NCI-H2029 (cell line): ENCODE measurements around the gene RAB4B.
"Not testable (repeated sequence)": the region's sequence is repeated elsewhere in the genome, so short reads cannot be mapped to it uniquely, and the experiment has no call there.

ENCODE experiments used
- DNase-seq: peaks from one replicate; lab custom pipeline; 2025; lab: John Stamatoyannopoulos, UW

Gene RAB4B

DNA sequence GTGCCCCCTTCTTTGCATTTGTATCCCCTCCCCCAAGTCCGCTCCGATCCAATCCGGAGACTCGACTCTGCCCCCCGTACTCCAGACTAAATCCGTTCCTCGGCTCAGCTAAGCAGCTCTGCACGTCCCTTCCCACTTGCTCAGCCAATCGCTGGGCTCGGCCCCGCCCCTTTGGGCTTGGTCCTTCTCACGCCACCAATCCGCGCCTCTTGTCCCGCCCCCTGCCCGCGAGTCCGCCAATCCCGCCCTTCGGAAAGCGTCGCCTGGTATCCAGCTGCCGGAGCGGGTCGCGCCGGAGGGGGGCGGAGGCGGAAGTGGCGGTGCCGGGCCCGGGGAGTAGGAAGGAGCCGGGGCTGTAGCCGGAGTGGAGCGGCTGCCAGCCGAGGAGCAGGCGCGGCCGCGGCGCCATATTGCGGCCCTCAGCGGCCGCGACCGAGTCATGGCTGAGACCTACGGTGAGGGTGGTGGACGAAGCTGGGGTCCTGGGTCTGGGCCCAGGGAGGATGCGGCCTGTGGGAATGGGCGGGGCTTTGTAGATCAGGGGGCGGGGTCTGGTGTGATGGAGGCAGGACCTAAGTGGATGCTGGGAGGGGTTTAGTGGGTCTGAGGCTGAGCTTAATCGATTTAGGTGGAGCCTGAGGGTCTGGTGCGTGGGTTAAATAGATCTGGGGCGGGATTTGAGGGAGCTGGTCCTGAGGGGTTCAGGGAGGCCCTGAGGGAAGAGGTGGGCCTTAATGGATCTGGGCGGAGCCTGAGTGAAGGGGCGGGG lies at the start of gene RAB4B:
Gene RAB4B (plus strand): TSS at position 311 of the 769 bp plus-strand sequence. CDS start 129 bp downstream, at position 440.
- peak; percentile 99 for DNase-seq

DNA sequence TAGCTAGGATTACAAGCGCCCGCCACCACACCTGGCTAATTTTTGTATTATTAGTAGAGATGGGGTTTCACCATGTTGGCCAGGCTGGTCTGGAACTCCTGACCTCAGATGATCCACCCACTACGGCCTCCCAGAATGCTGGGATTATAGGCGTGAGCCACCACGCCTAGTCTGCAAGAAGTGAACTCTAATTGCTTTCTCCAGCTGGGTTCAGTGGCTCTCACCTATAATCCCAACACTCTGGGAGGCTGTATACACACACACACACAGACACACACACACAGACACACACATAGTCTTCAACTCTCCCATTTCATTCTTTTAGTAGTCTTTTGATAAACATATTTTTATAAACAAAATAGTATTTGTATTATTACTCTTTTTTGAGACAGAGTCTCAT lies 48.0 kb upstream of the RAB4B start:
- not testable (repeated sequence) for DNase-seq

DNA sequence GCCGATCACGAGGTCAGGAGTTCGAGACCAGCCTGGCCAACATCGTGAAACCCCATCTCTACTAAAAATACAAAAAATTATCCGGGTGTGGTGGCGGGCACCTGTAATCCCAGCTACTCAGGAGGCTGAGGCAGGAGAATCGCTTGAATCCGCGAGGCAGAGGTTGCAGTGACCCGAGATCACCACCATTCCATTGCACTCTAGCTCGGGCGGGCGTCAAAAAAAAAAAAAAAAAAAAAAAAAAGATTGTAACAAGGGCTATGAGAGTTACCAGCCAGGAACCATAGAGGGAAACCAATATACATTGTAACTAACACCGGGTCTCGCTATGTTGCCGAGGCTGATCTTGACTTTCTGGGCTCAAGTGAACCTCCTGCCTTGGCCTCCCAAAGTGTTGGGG lies 45.7 kb upstream of the RAB4B start:
- DNase-seq: not testable (repeated sequence)

- no peak for DNase-seq
Measured at GRCh38 chr19:40733149-40733548, 44.9 kb upstream of the RAB4B start.

- no peak for DNase-seq
Measured at GRCh38 chr19:40735013-40735771, 42.9 kb upstream of the RAB4B start.

DNA sequence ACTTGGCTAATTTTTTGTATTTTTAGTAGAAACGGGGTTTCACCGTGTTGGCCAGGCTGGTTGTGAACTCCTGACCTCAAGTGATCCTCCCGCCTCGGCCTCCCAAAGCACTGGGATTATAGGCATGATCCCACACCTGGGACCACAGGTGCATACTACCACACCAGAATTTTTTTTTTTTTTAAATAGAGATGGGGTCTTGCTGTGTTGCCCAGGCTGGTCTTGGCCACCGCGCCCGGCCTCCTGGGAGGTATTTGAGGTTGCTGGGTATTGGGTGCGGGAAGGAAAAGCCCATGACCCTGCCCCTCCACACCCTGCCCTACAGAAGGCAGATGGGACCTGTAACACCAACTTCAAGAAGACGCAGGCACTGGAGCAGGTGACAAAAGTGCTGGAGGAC lies 41.4 kb upstream of the RAB4B start:
- DNase-seq: no peak

- DNase-seq: no peak
Measured at GRCh38 chr19:40737102-40737644, 40.9 kb upstream of the RAB4B start.

GRCh38 chr19:40739030-40739839 lies 38.8 kb upstream of the RAB4B start:
- no peak for DNase-seq

DNA sequence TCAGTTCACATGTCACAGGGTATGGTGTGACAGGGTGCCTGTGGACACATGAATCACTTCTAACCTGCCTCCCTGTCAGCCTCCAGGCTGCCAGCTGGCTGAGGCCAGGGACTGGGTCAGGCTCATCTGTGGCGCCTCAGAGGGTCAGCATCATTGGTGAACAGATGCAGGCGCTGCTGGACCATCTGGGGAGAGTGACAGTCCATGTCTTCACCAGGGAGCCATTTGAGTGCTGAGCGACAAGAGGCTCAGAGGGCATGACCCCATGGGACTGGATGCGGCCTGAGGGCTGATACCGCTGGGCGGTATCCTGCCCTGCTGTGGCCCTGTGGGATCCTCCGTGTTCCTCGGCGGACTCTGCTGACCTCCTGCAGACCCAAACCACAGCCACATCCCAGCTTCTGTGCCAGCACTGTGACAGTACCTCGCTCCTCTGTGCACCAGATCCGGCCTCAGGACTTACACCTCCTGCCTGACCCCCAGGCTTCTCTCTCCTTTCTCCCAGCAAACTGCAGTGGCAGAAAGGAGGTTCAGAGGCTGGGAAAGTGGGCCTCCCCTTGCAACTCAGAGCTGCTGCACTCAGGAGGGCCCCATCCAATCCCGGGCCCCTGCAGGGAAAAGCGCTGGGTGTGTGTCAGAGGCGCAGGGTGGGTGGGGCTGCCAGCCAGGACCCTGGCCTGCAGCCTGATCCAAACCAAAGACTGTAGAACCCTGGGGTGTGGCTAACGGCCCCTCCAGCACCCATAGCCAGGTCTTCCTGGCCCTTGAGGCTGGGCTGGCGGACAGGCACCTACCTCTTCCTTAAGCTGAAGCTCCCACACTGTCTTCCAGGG lies 38.0 kb upstream of the RAB4B start:
- no peak for DNase-seq

DNA sequence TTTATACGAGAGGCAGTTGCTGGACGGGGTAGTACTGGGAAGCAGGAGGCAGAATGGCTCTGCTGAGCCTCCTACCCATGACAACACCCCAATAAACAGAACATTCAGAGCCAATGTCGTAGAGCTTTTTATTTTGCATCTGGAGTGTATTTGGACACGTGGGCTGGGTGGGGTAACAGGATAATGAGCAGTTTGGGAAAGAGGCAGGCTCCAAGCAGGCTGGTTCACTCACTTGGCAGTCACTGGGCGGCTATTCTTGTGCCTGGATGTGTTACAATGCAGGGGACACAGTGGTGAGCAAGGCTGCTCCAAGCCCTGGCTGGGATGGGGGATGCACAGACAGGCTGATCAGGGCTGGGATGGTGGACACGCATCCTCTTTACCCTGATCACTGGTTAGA lies 37.3 kb upstream of the RAB4B start:
- DNase-seq: no peak

DNA sequence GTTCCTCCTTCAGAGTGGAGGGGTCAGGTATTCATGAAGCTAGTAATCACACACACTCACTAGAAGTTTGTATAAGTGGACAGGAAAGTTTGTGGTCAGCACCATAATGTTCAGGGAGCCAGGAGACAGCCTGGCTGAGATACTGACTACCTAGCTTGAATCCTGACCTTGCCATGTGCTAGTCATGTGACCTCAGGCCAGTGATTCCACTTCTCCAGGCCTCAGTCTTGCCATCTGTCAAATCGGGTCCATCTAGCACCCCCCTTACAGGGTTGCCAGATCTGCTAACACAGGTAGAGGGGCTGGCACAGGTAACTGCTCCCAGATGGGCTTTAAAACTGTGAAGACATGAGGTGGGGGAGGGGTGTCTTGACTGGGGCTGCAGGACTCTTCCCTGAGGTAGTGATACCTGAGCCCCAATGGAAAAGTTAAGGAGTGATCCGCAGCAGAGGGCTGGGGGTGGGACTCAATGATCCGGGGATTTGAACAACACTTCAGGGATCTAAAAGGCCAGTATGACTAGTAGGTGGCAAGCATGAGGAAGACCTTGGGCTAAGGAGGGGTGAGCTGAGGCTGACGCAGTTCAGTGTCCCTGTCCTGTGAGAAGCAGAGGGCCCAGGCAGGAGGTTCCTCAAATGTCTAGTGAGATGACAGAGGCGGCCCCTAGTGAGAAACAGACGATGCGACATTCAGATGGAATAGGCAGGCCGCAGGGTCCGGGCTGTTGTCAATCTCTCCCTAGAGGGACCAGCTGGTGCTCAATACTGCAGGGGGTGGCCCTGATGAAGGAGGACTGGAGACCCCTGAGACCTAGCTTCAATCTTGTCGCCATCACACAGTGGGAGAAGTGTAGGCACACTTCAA lies 36.3 kb upstream of the RAB4B start:
- DNase-seq: no peak

DNA sequence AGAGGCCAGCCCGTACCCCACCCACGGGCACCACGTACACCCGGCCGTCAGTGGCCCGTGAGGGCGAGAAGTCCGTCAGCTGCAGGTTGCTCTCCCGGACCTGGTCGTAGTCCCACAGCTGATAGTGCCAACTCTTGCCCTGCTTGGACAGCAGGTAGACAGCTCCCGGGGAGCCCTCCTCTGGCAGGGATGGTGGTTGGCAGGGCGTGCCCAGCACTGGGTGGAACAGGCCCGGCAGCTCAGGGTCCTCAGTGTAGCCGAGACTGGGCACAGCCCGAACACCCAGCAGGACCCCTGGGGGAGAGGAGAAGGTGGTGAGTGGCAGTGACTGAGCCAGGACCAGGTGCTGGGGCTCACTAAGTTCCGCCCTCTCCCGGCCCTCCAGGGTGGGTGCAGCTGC lies 35.6 kb upstream of the RAB4B start:
- no peak for DNase-seq

DNA sequence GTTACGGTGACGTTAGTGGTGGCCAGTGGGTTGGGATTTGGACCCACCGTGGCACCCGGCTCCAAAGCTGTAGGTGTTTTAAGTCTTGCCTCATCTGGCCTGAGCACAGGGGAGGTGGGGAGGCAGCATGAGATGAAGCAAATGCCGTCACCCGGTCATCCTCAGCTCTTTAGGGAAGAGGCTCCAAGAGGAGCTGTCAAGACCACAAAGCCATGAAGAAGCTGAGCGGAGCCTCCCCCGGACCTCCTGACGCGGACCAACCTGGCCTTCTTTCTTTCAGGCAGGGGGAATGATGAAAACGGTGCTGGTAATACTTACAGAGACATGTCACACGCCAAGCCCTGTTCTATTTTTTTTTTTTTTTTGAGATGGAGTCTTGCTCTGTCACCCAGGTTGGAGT lies 35.2 kb upstream of the RAB4B start:
- no peak for DNase-seq

DNA sequence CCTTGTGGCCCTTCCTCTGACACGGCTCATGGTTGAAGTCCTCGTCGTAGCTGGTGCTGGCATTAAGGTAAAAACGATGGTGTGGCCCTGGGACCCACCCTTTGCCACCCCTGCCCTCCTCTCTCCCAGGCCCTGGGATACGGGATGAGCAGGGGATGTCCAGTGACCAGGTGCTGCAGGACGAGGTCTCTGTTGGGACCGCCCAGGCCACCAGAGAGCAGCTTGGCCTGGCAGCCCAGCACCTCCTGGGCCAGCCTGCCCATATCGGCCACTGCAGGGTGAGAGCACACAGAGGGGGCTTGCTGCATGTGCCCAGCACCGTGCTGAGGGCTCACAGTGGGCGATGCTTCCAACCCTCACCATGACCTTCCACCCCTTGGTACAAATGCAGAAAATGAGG lies 34.1 kb upstream of the RAB4B start:
- no peak for DNase-seq

DNA sequence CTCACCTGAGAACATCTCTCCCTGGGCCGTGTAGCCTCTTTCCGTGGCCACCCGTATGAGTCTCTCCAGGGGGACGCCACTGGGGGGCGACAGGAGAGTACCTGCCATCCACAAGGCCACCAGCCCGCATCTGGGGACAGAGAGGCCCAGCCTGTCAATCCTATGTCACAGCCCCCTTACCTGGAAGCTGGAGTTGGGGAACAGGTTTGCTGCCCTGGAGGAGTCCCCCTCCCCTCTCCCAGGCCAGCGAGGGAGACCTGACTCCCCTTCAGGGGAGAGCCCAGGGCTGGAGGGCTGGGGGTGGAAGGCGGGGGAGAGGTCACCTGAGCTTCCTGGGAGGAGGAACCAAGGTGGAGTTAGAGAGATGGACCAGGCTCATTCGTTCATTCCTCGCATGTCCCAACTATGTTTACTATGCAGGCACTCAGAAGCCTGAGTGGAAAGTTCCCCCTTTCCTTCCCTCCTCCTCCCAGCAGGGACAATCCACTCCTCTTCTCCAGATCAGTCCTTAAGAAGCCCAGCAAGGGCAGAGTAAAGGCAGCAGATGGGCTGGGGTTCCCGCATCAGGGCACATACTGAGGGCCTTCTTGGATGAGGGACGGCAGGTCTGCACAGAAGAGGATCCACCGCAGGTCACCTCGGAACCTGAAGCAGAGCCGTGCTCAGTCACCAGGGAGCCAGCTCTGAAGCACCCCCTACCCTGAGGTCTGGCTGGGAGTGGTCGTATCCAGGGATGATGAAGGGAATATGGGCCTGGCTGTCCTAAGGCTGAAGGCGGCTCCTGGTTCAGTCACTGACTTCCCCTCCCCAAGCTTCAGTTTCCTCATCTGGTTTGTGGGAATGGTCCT lies 33.3 kb upstream of the RAB4B start:
- DNase-seq: no peak

GRCh38 chr19:40745402-40745780 lies 32.7 kb upstream of the RAB4B start:
- no peak for DNase-seq

GRCh38 chr19:40747536-40747935 lies 30.5 kb upstream of the RAB4B start:
- no peak for DNase-seq

- DNase-seq: peak; percentile 100
Measured at GRCh38 chr19:40750058-40750873, 27.8 kb upstream of the RAB4B start, which contains the start of gene ACTMAP. ACTMAP (minus strand) TSS chr19:40750477; CDS start chr19:40749803, 674 bp downstream.
